Left colon (tissue), 2 donors: ENCODE data around the gene PDE1A. TPM values are rescaled to one million over a fixed set of nuclear protein-coding genes. Genes with fewer than 3 reads are reported as not detected.

Experiments
- ATAC-seq: fragments of 200-7000 bp; cut with Tn5 transposase; one replicate; pipeline ENCODE4 v1.9.1; 2020; ENCODE audit warnings: mild to moderate bottlenecking, moderate library complexity
- DNase-seq, 2 donors: peaks; one replicate each; pipeline ENCODE4 v3.0.0-alpha.2; 2020
- intact Hi-C, 2 donors: fragments of 100-400 bp; cut with DNase I in 1 of 2; cut with micrococcal nuclease in 1 of 2; formaldehyde crosslinking; loops; one replicate each; pipeline versions ENCODE4 v1.11.2 to v1.14.0; 2022; cut with DNase I, micrococcal nuclease
- total RNA-seq, 2 donors: library from RNA; stranded (reverse); fragmentation: NEBNext Ultra II Directional; extraction: Animal tissue kit (Norgen Biotek cat#: 25700); gene quantifications; one replicate each; pipeline ENCODE4 v1.2.1, GENCODE V29; 2021
- donor health status: DM: no; HTN: no; CAD: no.
- donor health status: DM: yes; HTN: yes; CAD: no.

PDE1A gene
- total RNA-seq, 2 donors from 2014 or later, result 2.2 to 4.0 TPM

- intact Hi-C loops, result no loop called here
- no peak for ATAC-seq
- DNase-seq, result no peak
These were observed 61.0 kb downstream of the PDE1A start for GRCh38 chr2:182365855-182366254.

GRCh38 chr2:182361477-182361876, 65.4 kb downstream of the PDE1A start:
- ATAC-seq, result no peak
- intact Hi-C loops, result no loop called here
- no peak for DNase-seq

GRCh38 chr2:182360663-182361260, 66.1 kb downstream of the PDE1A start:
- DNase-seq (no peak), ATAC-seq (no peak)
- intact Hi-C loops, result no loop called here

DNA sequence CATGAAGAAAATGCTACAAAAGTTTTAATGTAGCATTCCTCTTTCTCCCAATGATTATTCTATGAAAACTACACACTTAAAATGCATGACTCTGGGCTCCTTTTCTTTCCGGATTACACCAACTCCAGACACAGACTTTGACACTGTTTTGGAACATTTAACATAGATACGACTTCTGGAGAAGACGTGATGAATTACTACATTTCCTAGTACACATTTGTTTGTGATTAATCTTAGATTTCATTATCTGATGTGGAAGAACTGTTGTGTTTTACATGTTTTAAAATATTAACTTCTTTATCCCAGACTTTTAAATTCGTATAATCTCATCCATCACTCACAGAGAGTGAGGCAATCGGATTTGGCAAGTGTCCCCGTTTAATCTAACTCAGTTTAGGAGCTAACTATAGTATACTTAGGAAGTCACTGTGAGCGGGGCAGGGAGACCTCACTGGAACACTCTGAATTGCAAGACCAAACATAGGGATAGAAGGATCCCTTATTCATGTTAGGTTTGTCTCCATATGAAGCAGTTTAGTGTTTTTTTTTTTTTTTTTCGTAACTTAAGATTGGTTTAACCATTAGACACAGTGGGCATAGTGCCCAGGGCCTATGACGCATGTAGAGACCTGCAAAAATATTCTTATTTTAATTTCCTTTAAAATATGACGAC, 66.7 kb downstream of the PDE1A start:
- DNase-seq (peak; percentile 48 to 63), ATAC-seq (peak; percentile 53)
- intact Hi-C loops, result no loop called here

- intact Hi-C loops, result no loop called here
- ATAC-seq, result peak; percentile 47
These were observed 67.5 kb downstream of the PDE1A start for GRCh38 chr2:182359027-182359989.

DNA sequence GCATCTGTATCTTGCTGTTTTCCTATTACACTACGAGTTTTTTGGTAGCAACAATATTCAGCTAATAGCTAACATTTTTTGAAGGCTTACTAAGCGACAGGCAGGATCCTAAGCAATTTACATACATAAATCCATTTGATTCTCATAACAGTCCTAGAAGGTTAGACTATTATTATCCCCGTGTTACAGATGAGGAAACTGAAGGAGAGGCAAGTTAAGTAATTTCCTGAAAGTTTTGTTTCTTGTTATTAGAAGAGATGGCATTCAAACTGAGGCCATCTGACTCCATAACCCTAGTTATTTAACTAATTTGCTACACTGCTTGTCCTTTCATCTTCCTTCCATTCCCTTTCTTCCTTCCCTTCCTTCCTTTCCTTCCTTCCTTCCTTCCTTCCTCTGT, 68.2 kb downstream of the PDE1A start:
- intact Hi-C loops, result no loop called here

More at GRCh38 chr2:182359027-182359989, 67.5 kb downstream of the PDE1A start:
- DNase-seq, result no peak

GRCh38 chr2:182355815-182356214, 71.0 kb downstream of the PDE1A start:
- ATAC-seq (no peak), DNase-seq (no peak)
- intact Hi-C loops, result no loop called here

More for the DNA sequence above, 68.2 kb downstream of the PDE1A start:
- DNase-seq, result no peak
- ATAC-seq, result no peak

GRCh38 chr2:182351427-182351826, 75.4 kb downstream of the PDE1A start:
- ATAC-seq (no peak), DNase-seq (no peak)
- intact Hi-C loops, result no loop called here

GRCh38 chr2:182349268-182349667, 77.6 kb downstream of the PDE1A start:
- DNase-seq, result no peak
- intact Hi-C loops, result no loop called here
- no peak for ATAC-seq

GRCh38 chr2:182345384-182345783, 81.5 kb downstream of the PDE1A start:
- DNase-seq (no peak), ATAC-seq (no peak)
- intact Hi-C loops, result no loop called here

- intact Hi-C loops, result no loop called here
These were observed 96.2 kb downstream of the PDE1A start for GRCh38 chr2:182330451-182331305.

GRCh38 chr2:182324665-182325064, 102.2 kb downstream of the PDE1A start:
- ATAC-seq, result no peak
- no peak for DNase-seq
- intact Hi-C loops, result no loop called here

More at GRCh38 chr2:182330451-182331305, 96.2 kb downstream of the PDE1A start:
- ATAC-seq, result no peak
- DNase-seq, result no peak

DNA sequence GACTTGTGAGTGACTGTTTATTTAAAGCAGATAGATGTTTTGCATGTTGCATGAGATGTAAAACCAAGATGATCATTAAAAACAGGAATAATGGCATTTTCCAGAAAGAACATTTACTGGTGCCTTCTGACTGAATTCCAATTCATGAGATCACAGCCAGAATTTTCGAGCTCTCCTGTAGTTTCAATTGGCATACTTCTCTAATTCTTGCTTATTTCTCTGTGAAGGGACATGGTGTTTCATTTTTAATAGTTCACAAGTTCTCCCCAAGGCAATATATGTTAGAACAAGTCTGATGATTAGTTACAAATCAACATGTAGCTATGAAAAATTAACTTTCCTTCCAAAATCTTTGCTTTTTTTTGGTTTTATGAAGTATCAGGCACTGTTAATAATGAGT, 105.7 kb downstream of the PDE1A start:
- intact Hi-C loops, result no loop called here
- no peak for ATAC-seq
- DNase-seq, result no peak

GRCh38 chr2:182319556-182320505, 107.0 kb downstream of the PDE1A start:
- intact Hi-C loops, result no loop called here
- DNase-seq, result no peak
- no peak for ATAC-seq

DNA sequence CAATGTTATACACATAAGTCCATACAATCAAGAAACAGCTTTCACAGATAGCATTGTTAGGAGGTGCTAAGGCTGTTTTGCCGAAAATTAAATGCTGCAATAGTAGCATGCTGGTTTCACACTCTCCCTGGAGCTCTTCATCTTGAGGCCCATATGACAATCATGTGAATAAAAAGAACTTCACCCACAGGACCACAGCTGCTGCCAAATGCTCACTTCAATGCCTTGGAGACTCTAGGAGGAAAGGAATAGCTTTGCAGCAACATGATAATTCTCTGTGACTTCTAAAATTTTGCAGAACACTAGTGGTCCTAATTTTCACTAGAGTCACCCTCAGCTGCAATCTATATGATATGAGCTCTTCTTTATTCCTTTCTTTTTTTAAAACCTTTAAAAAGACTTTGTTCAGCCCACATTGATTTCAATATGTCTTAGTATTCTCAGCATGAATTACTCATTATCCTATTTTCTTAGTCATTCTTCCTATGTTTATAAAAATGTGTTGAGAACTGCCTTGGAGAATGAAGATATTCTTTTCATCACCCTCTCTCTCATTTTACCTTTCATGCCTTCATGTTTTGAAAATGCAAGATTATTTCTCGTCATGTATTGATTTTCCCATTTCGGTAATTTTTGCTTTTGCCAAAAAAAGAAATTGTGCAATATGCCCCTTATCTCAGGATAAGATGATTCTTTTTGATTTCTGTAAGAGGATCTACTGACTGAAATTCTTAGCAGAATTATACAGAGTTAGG, 108.2 kb downstream of the PDE1A start:
- no peak for DNase-seq
- intact Hi-C loops, result no loop called here
- no peak for ATAC-seq

DNA sequence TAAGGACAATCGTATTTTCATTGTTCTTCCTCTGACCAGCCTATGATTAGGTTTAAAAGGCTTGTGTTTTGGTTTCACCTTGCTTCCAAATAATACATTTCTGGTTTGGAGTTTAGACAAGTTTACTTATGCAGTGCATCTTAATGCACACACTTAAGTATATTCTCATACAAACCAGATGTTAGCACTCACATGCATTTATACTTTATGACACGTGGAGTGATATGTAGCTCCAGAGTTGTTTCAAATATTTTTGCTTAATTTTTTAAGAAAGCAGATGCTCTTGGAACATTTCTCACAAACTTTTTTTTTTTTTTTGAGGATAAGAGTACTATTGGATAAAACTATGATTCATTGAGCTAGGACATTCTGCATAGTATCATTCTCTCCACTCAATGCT, 109.9 kb downstream of the PDE1A start:
- intact Hi-C loops, result no loop called here
- DNase-seq (no peak), ATAC-seq (no peak)

GRCh38 chr2:182302972-182303371, 123.9 kb downstream of the PDE1A start:
- DNase-seq (no peak), ATAC-seq (no peak)
- intact Hi-C loops, result no loop called here
